K562 (cell line): ENCODE data around the gene CCDC192. TPM values are rescaled to one million over a fixed set of nuclear protein-coding genes. Genes with fewer than 3 reads are reported as not detected.

ENCODE experiments used
- ATAC-seq: fragments of 200-7000 bp; cut with Tn5 transposase; 3 replicates; pipeline ENCODE4 v1.9.1; 2020; ENCODE audit warnings: moderate library complexity
- BruUV-seq: library from RNA; stranded (reverse); fragments of 400-500 nt; replicated peaks from 2 replicates; lab custom pipeline; 2021; lab: Mats Ljungman, UMichigan
- CTCF ChIA-PET: fragments of 300-600 bp; formaldehyde crosslinking; extraction: SDS; loops from one replicate; lab custom pipeline; 2021; ENCODE audit warnings: low intra/inter-chr PET ratio; lab: Yijun Ruan, JAX
- POLR2A ChIA-PET: fragments of 300-600, 350-650 bp; sonication (Branson Sonifier 250); formaldehyde crosslinking; extraction: SDS; loops from one replicate; lab custom pipeline; 2021; ENCODE audit warnings: antibody characterized with exemption, inconsistent platforms; lab: Yijun Ruan, JAX
- DNase-seq, 4 experiments: peaks; one replicate each; pipeline versions ENCODE4 v3.0.0 to v3.0.0-alpha.2; 2011 to 2018; ENCODE audit warnings: low spot score in 3 of 4, mixed read lengths in 3 of 4; ENCODE audit errors: extremely low read depth in 1 of 4
- FAIRE-seq: peaks from 2 replicates; lab custom pipeline; 2011; peaks lifted over from hg19 to GRCh38; lab: Jason Lieb, UNC
- H2AFZ ChIP-seq: 2 replicates; pipeline ENCODE4 v1.6.0; 2011; ENCODE audit warnings: low read depth, low read length, control low read depth, inconsistent platforms
- H3K27ac ChIP-seq: fragments of 200-600 bp; 3 replicates; pipeline ENCODE4 v1.8.0; 2011; ENCODE audit warnings: low read depth, mild to moderate bottlenecking, control low read depth, inconsistent platforms, low read length, moderate library complexity, mixed read lengths; ENCODE audit errors: extremely low read depth
- H3K27me3 ChIP-seq, 2 experiments: fragments of 300-600 bp in 1 of 2; 2 replicates in 1 of 2; 3 replicates in 1 of 2; pipeline versions ENCODE4 v1.6.0 to v1.8.0; 2011; ENCODE audit warnings: inconsistent platforms in 2 of 2, low read length in 2 of 2, mild to moderate bottlenecking in 1 of 2, mixed read lengths in 1 of 2, moderate library complexity in 1 of 2; ENCODE audit not compliant: control insufficient read depth in 2 of 2, insufficient read depth in 2 of 2
- H3K36me3 ChIP-seq: fragments of 300-600 bp; 3 replicates; pipeline ENCODE4 v1.8.0; 2011; ENCODE audit warnings: mild to moderate bottlenecking, low read length, inconsistent platforms; ENCODE audit not compliant: control insufficient read depth, insufficient read depth
- H3K4me1 ChIP-seq, 2 experiments: fragments of 200-600 bp in 1 of 2; replicated peaks in 1 of 2; 2 replicates in 1 of 2; 3 replicates in 1 of 2; pipeline versions ENCODE4 v1.5.1 to v1.8.0; 2011; ENCODE audit warnings: inconsistent platforms in 2 of 2, low read length in 2 of 2, mild to moderate bottlenecking in 1 of 2, mixed read lengths in 1 of 2, moderate library complexity in 1 of 2; ENCODE audit not compliant: control insufficient read depth in 2 of 2, insufficient read depth in 2 of 2
- H3K4me2 ChIP-seq: 2 replicates; pipeline ENCODE4 v1.6.1; 2011; ENCODE audit warnings: low read length, control low read depth, inconsistent platforms, mixed read lengths; ENCODE audit not compliant: insufficient read depth
- H3K4me3 ChIP-seq: fragments of 200-600 bp; sonication (generic), shearing (Covaris generic); 2 replicates; pipeline ENCODE4 v1.5.1; 2016; ENCODE audit warnings: control low read depth, inconsistent platforms
- H3K79me2 ChIP-seq: fragments of 200-600 bp; 3 replicates; pipeline ENCODE4 v1.8.0; 2011; ENCODE audit warnings: low read length, inconsistent platforms; ENCODE audit not compliant: control insufficient read depth, insufficient read depth
- H3K9ac ChIP-seq, 2 experiments: 2 replicates each; pipeline versions ENCODE4 v1.6.0 to v1.6.1; 2011; ENCODE audit warnings: low read depth in 2 of 2, low read length in 2 of 2, control low read depth in 1 of 2, inconsistent platforms in 1 of 2, mild to moderate bottlenecking in 1 of 2, mixed read lengths in 1 of 2; ENCODE audit not compliant: insufficient read depth in 1 of 2
- H3K9me1 ChIP-seq: one replicate; pipeline ENCODE4 v1.6.0; 2011; ENCODE audit warnings: inconsistent platforms, mild to moderate bottlenecking, low read length, moderate library complexity; ENCODE audit not compliant: control insufficient read depth, insufficient read depth
- H3K9me3 ChIP-seq: replicated peaks from 2 replicates; pipeline ENCODE4 v1.5.1; 2011; ENCODE audit warnings: low read depth, low read length, inconsistent platforms; ENCODE audit not compliant: control insufficient read depth, insufficient read depth
- H4K20me1 ChIP-seq: replicated peaks from 2 replicates; pipeline ENCODE4 v1.6.1; 2011; ENCODE audit warnings: low read length, inconsistent platforms, mixed read lengths; ENCODE audit not compliant: control insufficient read depth, insufficient read depth
- ELF4 ChIP-seq: fragments of 450-650 bp; formaldehyde crosslinking; IDR thresholded peaks from 2 replicates; pipeline ENCODE4 v1.4.0; 2022; ENCODE audit warnings: missing genetic modification characterization
- NEUROD1 ChIP-seq: fragments of 150-350 bp; IDR thresholded peaks from 2 replicates; pipeline ENCODE4 v1.6.1; 2014; ENCODE audit warnings: borderline replicate concordance, low read length, low read depth; ENCODE audit not compliant: partially characterized antibody
- PKNOX1 ChIP-seq: fragments of 450-650 bp; IDR thresholded peaks from 2 replicates; pipeline ENCODE4 v1.6.1; 2016
- PREB ChIP-seq: sonication (generic); formaldehyde crosslinking; IDR thresholded peaks from 2 replicates; pipeline ENCODE4 v1.8.1; 2023; ENCODE audit warnings: mild to moderate bottlenecking, missing genetic modification reagents
- SMAD2 ChIP-seq: fragments of 150-350 bp; IDR thresholded peaks from 2 replicates; pipeline ENCODE4 v1.6.1; 2014; ENCODE audit warnings: low read depth, mild to moderate bottlenecking, low read length
- TEAD2 ChIP-seq: fragments of 450-650 bp; IDR thresholded peaks from 2 replicates; pipeline ENCODE4 v1.6.1; 2016; ENCODE audit warnings: missing genetic modification characterization, control low read depth, missing compliant biosample characterization
- ZNF146 ChIP-seq: IDR thresholded peaks from one replicate; pipeline ENCODE4 v1.6.1; 2018; ENCODE audit warnings: missing compliant biosample characterization; ENCODE audit not compliant: unreplicated experiment
- ZNF785 ChIP-seq: fragments of 250-450 bp; sonication (Bioruptor Pico); IDR thresholded peaks from 2 replicates; pipeline ENCODE4 v1.4.0; 2020; ENCODE audit warnings: mild to moderate bottlenecking
- WGBS: fragments of 100-300 bp; shearing (Covaris generic); methylation state at CpG from one replicate; pipeline ENCODE4 v1.1.6; 2016; ENCODE audit warnings: low coverage, mixed read lengths; ENCODE audit not compliant: insufficient coverage; ENCODE audit errors: missing lambda C conversion rate; 5-methylcytosine and 5-hydroxymethylcytosine counted together
- in situ Hi-C: fragments of 300-500 bp; cut with MboI; formaldehyde crosslinking; loops from 4 replicates; pipeline ENCODE4 v1.15.0; 2018; ENCODE audit warnings: inconsistent platforms, mixed read lengths
- intact Hi-C: fragments of 100-400 bp; cut with micrococcal nuclease; formaldehyde crosslinking; loops from 2 replicates; pipeline ENCODE4 v1.14.2; 2022
- polyA plus RNA-seq, 8 experiments: library from polyadenylated mRNA; depleted of rRNA in 4 of 8; stranded (reverse) in 5 of 8; unstranded in 3 of 8; fragments of >200 nt; fragmentation: Nextera tagmentation in 2 of 8; fragmentation: Illumina TruSeq in 1 of 8; extraction: Ambion mirVana in 2 of 8; extraction: Trizol in 1 of 8; gene quantifications; 2 replicates each; pipeline versions ENCODE4 v1.2.1 to v1.2.3, GENCODE V29; 2011 to 2014; ENCODE audit warnings: inconsistent platforms in 1 of 8, missing spikeins in 1 of 8
- total RNA-seq, 7 experiments: library from RNA; depleted of rRNA in 6 of 7; stranded (reverse); fragments of >200 nt in 6 of 7; fragmentation: Illumina TruSeq in 2 of 7; extraction: Trizol in 2 of 7; gene quantifications; 2 replicates each; pipeline versions ENCODE4 v1.2.1 to v1.2.3, GENCODE V29; 2011 to 2021; ENCODE audit warnings: low replicate concordance in 1 of 7

The CCDC192 gene
- total and polyA plus RNA-seq, 9 of the 15 experiments (the other 6 are each of a cell fraction or from before 2014, with no cell fraction given), result 0.21 to 0.66 (median 0.38) TPM; not detected in 2

- Histone ChIP-seq H3K9me3 (no peaks in the 10 kb centered on the region), H3K79me2 (no peaks in the 10 kb centered on the region), H3K9ac (no peak overlapping the region), H3K27me3 (no peaks in the 10 kb centered on the region), H3K4me2 (no peak overlapping the region), H4K20me1 (no peaks in the 10 kb centered on the region), H3K36me3 (no peaks in the 10 kb centered on the region), H3K4me3 (no peak overlapping the region), H3K27ac (no peak overlapping the region), H3K4me1 (no peaks in the 10 kb centered on the region), H2AFZ (no peak overlapping the region), H3K9me1 (no peaks in the 10 kb centered on the region)
- FAIRE-seq (no peak), ATAC-seq (no peak), DNase-seq (no peak)
- intact Hi-C loops (no loop called here), in situ Hi-C loops (no loop called here)
- 58% methylated on average over 5 of the region's 5 CpGs for WGBS
- CTCF ChIA-PET, result no interaction called here
- POLR2A ChIA-PET, result no interaction called here
- no TSS peak for BruUV-seq
- no peak for TF ChIP-seq TEAD2 (tag)
- no peak for TF ChIP-seq PREB (CRISPR knock-in tag)
- TF ChIP-seq NEUROD1, result no peak
- no peak for TF ChIP-seq PKNOX1
- TF ChIP-seq ZNF146 (CRISPR knock-in tag), result no peak
- no peak for TF ChIP-seq ELF4
- no peak for TF ChIP-seq ZNF785 (CRISPR knock-in tag)
- no peak for TF ChIP-seq SMAD2
Observed at GRCh38 chr5:127976991-127977717, 274.0 kb downstream of the CCDC192 start.
